GM21786 (cell line): ENCODE results near the gene NDC80.
"Not testable (repeated sequence)": the region's sequence is repeated elsewhere in the genome, so short reads cannot be mapped to it uniquely, and the experiment has no call there.

Experiments
- ATAC-seq: cut with Tn5 transposase; IDR thresholded peaks from one replicate; pipeline ENCODE4 v1.9.1; 2021; ENCODE audit not compliant: unreplicated experiment

NDC80 gene

GRCh38 chr18:2571200-2572170 lies at the start of gene NDC80, which contains the start of gene METTL4:
Gene NDC80 (plus strand): TSS chr18:2571557. CDS start chr18:2572986, 1,429 bp downstream.
Gene METTL4 (minus strand): TSS chr18:2571505. CDS start chr18:2567216, 4,289 bp downstream.
- peak; percentile 71 for ATAC-seq

- ATAC-seq: peak; percentile 53
These were observed 49.2 kb upstream of the NDC80 start for GRCh38 chr18:2522112-2522511.

- not testable (repeated sequence) for ATAC-seq
These were observed 46.6 kb upstream of the NDC80 start for GRCh38 chr18:2524794-2525198.

- ATAC-seq: no peak
These were observed 45.0 kb upstream of the NDC80 start for GRCh38 chr18:2526329-2526728.

- no peak for ATAC-seq
These were observed 42.2 kb upstream of the NDC80 start for GRCh38 chr18:2529154-2529553.

GRCh38 chr18:2531751-2532150 lies 39.6 kb upstream of the NDC80 start:
- ATAC-seq: no peak

- ATAC-seq: no peak
These were observed 38.6 kb upstream of the NDC80 start for GRCh38 chr18:2532797-2533196.

GRCh38 chr18:2534906-2535305 lies 36.5 kb upstream of the NDC80 start:
- peak; percentile 48 for ATAC-seq

- ATAC-seq: no peak
These were observed 35.9 kb upstream of the NDC80 start for GRCh38 chr18:2535419-2535910.

- ATAC-seq: no peak
These were observed 35.3 kb upstream of the NDC80 start for GRCh38 chr18:2536063-2536462.

GRCh38 chr18:2536493-2536892 lies 34.9 kb upstream of the NDC80 start:
- no peak for ATAC-seq

GRCh38 chr18:2537296-2537695 lies 34.1 kb upstream of the NDC80 start:
- ATAC-seq: no peak

- no peak for ATAC-seq
These were observed 33.1 kb upstream of the NDC80 start for GRCh38 chr18:2538236-2538635.

- no peak for ATAC-seq
These were observed 32.5 kb upstream of the NDC80 start for GRCh38 chr18:2538844-2539243.

GRCh38 chr18:2540575-2540974 lies 30.8 kb upstream of the NDC80 start:
- ATAC-seq: no peak

- ATAC-seq: not testable (repeated sequence)
These were observed 29.3 kb upstream of the NDC80 start for GRCh38 chr18:2541925-2542563.

GRCh38 chr18:2545155-2545554 lies 26.2 kb upstream of the NDC80 start:
- ATAC-seq: no peak

- no peak for ATAC-seq
These were observed 23.8 kb upstream of the NDC80 start for GRCh38 chr18:2547477-2548087.

- no peak for ATAC-seq
These were observed 21.9 kb upstream of the NDC80 start for GRCh38 chr18:2549462-2549861.

- no peak for ATAC-seq
These were observed 19.9 kb upstream of the NDC80 start for GRCh38 chr18:2551425-2551824.

GRCh38 chr18:2554696-2555095 lies 16.7 kb upstream of the NDC80 start:
- no peak for ATAC-seq
